Fibroblast of pulmonary artery (primary cell): Measurements from ENCODE around the gene SYNGR4.

Source experiments
- DNase-seq: peaks from one replicate; pipeline ENCODE4 v3.0.0-alpha.2; 2010; ENCODE audit warnings: low read depth
- H3K4me3 ChIP-seq: replicated peaks from 2 replicates; pipeline ENCODE4 v1.5.1; 2011; ENCODE audit warnings: low read depth, mild to moderate bottlenecking, control low read depth, low read length, moderate library complexity
- TF ChIP-seq, protein P1 (sequence below): IDR thresholded peaks from 2 replicates; pipeline ENCODE4 v1.5.1; 2011; ENCODE audit warnings: mild to moderate bottlenecking, control low read depth, low read length, inconsistent platforms; ENCODE audit errors: missing control alignments

SYNGR4 gene

DNA sequence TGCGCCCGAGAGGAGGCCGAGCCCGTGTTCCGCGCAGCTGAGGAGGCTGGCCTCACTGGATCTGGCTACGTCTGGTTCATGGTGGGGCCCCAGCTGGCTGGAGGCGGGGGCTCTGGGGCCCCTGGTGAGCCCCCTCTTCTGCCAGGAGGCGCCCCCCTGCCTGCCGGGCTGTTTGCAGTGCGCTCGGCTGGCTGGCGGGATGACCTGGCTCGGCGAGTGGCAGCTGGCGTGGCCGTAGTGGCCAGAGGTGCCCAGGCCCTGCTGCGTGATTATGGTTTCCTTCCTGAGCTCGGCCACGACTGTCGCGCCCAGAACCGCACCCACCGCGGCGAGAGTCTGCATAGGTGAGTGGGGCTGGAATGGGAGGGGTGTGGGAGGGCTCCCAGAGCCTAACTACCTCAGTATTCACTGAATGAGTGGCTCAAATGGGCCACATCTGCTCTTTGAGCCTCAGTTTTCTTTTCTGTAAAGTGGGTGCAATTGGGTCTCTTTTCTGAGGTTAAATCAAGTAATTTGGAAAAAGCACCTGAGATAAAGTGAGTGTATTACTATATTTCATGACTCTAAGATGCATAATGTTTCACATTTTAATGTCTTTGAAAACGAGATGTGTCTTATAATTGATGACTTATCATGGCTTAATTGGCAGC lies 41.0 kb downstream of the SYNGR4 start:
- DNase-seq, result no peak
- TF ChIP-seq, protein P1, sequence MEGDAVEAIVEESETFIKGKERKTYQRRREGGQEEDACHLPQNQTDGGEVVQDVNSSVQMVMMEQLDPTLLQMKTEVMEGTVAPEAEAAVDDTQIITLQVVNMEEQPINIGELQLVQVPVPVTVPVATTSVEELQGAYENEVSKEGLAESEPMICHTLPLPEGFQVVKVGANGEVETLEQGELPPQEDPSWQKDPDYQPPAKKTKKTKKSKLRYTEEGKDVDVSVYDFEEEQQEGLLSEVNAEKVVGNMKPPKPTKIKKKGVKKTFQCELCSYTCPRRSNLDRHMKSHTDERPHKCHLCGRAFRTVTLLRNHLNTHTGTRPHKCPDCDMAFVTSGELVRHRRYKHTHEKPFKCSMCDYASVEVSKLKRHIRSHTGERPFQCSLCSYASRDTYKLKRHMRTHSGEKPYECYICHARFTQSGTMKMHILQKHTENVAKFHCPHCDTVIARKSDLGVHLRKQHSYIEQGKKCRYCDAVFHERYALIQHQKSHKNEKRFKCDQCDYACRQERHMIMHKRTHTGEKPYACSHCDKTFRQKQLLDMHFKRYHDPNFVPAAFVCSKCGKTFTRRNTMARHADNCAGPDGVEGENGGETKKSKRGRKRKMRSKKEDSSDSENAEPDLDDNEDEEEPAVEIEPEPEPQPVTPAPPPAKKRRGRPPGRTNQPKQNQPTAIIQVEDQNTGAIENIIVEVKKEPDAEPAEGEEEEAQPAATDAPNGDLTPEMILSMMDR, result no peak
- H3K4me3 ChIP-seq, result no peak overlapping the region

DNA sequence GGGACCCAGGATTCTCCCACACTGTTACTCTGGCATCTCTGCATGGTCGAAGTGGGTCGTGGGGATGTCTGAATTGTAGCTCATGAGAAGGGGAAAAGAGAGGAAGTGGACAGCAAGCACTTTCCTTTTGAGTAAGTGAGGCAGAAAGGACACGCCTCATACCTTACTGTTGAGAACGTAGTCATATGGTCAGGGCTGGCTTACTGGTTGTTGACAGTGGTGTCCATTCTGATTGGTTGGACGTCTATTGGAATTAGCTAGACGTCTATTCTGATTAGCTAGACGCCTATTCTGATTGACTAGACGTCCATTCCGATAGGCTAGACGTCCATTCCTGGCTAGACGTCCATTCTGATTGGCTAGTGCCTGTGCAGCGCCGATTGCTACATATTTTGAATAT lies 41.7 kb downstream of the SYNGR4 start:
- TF ChIP-seq, protein P1, result no peak
- H3K4me3 ChIP-seq, result no peak overlapping the region
- no peak for DNase-seq

DNA sequence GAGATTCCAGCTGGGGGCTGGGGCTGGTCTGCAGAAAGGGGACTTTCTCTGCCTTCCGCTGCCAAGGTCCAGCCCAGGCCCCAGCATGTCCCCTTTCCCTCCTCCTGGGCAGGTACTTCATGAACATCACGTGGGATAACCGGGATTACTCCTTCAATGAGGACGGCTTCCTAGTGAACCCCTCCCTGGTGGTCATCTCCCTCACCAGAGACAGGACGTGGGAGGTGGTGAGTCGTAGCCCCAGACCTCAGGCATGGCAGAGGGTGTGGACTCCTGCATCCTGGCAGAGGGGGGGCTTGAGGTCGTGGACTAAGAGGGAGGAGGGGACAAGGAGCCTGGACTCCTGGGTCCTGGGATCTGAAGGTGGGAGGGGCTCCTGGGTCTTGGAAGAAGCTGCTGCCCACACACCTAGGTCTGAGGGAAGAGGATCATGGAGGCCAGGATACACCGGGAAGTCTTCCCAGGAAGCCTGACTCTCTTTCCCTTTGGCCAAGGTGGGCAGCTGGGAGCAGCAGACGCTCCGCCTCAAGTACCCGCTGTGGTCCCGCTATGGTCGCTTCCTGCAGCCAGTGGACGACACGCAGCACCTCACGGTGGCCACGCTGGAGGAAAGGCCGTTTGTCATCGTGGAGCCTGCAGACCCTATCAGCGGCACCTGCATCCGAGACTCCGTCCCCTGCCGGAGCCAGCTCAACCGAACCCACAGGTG lies 49.9 kb downstream of the SYNGR4 start:
- no peak for DNase-seq
- no peak overlapping the region for H3K4me3 ChIP-seq
- TF ChIP-seq, protein P1, result no peak

DNA sequence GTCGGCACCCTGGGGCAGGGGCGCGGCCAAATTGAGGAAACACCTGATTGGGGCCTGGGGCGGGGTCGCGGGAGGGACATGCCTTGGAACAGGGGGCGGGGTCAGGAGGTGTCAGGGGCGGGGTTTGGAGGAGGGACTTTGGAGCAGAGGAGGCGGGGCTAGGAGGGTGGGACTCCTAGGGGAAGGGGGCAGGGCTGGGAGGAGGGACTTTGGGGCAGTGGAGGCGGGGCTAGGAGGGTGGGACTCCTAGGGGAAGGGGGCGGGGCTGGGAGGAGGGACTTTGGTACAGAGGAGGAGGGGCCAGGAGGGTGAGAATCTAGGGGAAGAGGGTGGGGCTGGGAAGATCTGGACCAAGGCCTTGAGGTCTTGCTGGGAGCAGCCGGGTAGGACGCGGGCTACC lies 51.2 kb downstream of the SYNGR4 start:
- peak; percentile 56 for DNase-seq
- TF ChIP-seq, protein P1, result no peak
- no peak overlapping the region for H3K4me3 ChIP-seq

DNA sequence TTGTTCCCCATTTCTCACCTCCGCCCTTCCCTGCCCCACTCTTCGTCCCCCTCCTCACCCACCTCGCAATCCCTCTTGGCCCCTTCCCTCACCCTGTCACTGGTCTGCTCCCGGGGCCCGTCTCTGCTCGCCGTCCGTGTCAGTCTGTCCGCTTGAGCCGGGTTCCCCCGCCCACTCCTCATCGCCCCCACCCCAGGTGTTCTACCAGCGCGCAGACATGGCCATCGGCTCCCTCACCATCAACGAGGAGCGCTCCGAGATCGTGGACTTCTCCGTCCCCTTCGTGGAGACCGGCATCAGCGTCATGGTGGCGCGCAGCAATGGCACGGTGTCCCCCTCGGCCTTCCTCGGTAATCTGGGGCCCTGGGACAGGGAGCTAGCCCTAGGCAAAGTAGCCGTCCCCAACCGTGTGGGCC lies 51.6 kb downstream of the SYNGR4 start:
- no peak for DNase-seq

DNA sequence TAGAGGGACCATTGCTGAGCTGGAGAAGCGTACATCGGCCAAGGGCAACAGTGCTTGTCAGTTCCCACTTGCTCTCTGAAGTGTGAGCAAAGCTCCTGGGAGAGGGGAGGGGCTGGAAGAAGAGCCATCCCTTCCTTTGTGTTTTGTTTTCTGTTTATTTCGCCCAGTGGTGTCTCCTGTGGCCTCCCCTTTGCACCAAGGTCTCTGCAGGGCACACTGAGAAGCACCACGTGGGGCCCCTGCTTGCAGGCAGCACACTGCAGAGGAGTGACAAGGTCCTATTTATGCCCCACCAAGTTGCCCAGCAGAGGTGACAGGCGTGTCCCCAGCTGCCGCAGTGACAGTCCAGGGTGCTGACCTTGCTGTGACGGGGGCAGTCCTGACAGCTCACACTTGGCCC lies 53.3 kb downstream of the SYNGR4 start:
- no peak overlapping the region for H3K4me3 ChIP-seq
- no peak for DNase-seq
- TF ChIP-seq, protein P1, result no peak

More for the DNA sequence above, 51.6 kb downstream of the SYNGR4 start:
- TF ChIP-seq, protein P1, result no peak
- no peak overlapping the region for H3K4me3 ChIP-seq
